ENCODE measurements around the gene IQSEC1. TPM values are rescaled to one million over a fixed set of nuclear protein-coding genes. Genes with fewer than 3 reads are reported as not detected.

IQSEC1 gene
- total RNA-seq, 1 donor from 2014 or later: 31.3 TPM

GRCh38 chr3:12906916-12907290 is 166.3 kb downstream of the IQSEC1 start:
- no peak for DNase-seq (ENCODE audit: low read depth, low spot score)
- TF ChIP-seq CTCF (conservative IDR thresholded peaks at IDR 0.05): no peak
- no peak overlapping the region for H3K4me3 Mint-ChIP-seq
- no peaks in the 10 kb centered on the region for H3K27me3 Mint-ChIP-seq (ENCODE audit: low read depth)
- H3K9me3 Mint-ChIP-seq: no peaks in the 10 kb centered on the region
- H3K27ac Mint-ChIP-seq (ENCODE audit: unreplicated experiment): no peak overlapping the region
- no peaks in the 10 kb centered on the region for H3K36me3 Mint-ChIP-seq (ENCODE audit: low read depth)
- H3K4me1 Mint-ChIP-seq: no peaks in the 10 kb centered on the region

- H3K4me1 Mint-ChIP-seq: no peaks in the 10 kb centered on the region
- H3K27ac Mint-ChIP-seq (ENCODE audit: unreplicated experiment): no peak overlapping the region
These were observed 166.9 kb downstream of the IQSEC1 start for GRCh38 chr3:12906141-12906915.

GRCh38 chr3:12905316-12906071 is 167.7 kb downstream of the IQSEC1 start:
- Mint-ChIP-seq H3K27me3 (ENCODE audit: low read depth) (no peaks in the 10 kb centered on the region), H3K4me1 (no peaks in the 10 kb centered on the region), H3K9me3 (no peaks in the 10 kb centered on the region), H3K4me3 (no peak overlapping the region), H3K27ac (ENCODE audit: unreplicated experiment) (no peak overlapping the region), H3K36me3 (ENCODE audit: low read depth) (no peaks in the 10 kb centered on the region)
- no peak for DNase-seq (ENCODE audit: low read depth, low spot score)
- TF ChIP-seq CTCF (conservative IDR thresholded peaks at IDR 0.05): no peak

More at GRCh38 chr3:12906141-12906915, 166.9 kb downstream of the IQSEC1 start:
- no peak for DNase-seq (ENCODE audit: low read depth, low spot score)
- H3K36me3 Mint-ChIP-seq (ENCODE audit: low read depth): no peaks in the 10 kb centered on the region
- TF ChIP-seq CTCF (conservative IDR thresholded peaks at IDR 0.05): no peak
- H3K9me3 Mint-ChIP-seq: no peaks in the 10 kb centered on the region
- H3K27me3 Mint-ChIP-seq (ENCODE audit: low read depth): no peaks in the 10 kb centered on the region
- H3K4me3 Mint-ChIP-seq: no peak overlapping the region

GRCh38 chr3:12904951-12905315 is 168.3 kb downstream of the IQSEC1 start:
- TF ChIP-seq CTCF (conservative IDR thresholded peaks at IDR 0.05): no peak
- no peak overlapping the region for H3K4me3 Mint-ChIP-seq
- no peaks in the 10 kb centered on the region for H3K4me1 Mint-ChIP-seq
- H3K36me3 Mint-ChIP-seq (ENCODE audit: low read depth): no peaks in the 10 kb centered on the region
- DNase-seq (ENCODE audit: low read depth, low spot score): no peak
- no peaks in the 10 kb centered on the region for H3K9me3 Mint-ChIP-seq
- H3K27ac Mint-ChIP-seq (ENCODE audit: unreplicated experiment): no peak overlapping the region
- H3K27me3 Mint-ChIP-seq (ENCODE audit: low read depth): no peaks in the 10 kb centered on the region

- Mint-ChIP-seq H3K9me3 (no peaks in the 10 kb centered on the region), H3K27me3 (ENCODE audit: low read depth) (no peaks in the 10 kb centered on the region), H3K27ac (ENCODE audit: unreplicated experiment) (no peak overlapping the region), H3K36me3 (ENCODE audit: low read depth) (peaks cover 6% of the 10 kb centered on the region), H3K4me1 (no peaks in the 10 kb centered on the region), H3K4me3 (no peak overlapping the region)
- DNase-seq (ENCODE audit: low read depth, low spot score): no peak
- no peak for TF ChIP-seq CTCF (conservative IDR thresholded peaks at IDR 0.05)
These were observed 169.3 kb downstream of the IQSEC1 start for GRCh38 chr3:12903881-12904280.
